GM12872 (cell line): Measurements from ENCODE around the gene SP100.

Experiments used
- TF ChIP-seq, protein P1 (sequence below): IDR thresholded peaks from 3 replicates; pipeline ENCODE4 v1.5.1; 2011; ENCODE audit warnings: low read depth, mild to moderate bottlenecking, low read length, moderate library complexity; ENCODE audit not compliant: insufficient read depth

SP100 gene

DNA sequence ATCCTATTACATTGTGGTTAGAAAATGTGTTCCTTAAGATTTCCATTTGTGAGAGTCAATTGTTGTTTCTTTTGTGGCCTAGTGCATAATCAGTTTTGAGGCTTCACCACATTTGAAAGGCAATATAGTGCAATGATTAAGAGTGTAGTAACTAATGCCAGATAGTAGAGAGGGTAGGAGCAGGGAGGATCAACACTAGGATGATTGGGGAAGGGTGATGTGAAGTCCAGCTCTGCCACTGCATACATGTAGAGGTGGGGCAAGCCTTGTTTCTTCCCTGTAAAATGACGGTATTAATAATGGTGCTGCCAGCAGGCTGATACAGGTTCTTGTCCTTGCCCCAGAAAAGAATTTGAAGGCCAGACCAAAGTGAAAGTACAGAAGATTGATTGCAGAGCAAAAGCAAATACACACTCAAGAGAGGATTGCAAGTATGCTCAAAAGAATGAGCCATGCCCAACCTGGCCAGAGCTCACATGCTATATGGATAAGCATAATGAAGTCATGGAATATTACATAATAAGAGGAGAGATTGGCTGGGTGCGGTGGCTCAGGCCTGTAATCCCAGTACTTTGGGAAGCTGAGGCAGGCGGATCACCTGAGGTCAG, 8.0 kb downstream of the SP100 start:
- TF ChIP-seq, protein P1, sequence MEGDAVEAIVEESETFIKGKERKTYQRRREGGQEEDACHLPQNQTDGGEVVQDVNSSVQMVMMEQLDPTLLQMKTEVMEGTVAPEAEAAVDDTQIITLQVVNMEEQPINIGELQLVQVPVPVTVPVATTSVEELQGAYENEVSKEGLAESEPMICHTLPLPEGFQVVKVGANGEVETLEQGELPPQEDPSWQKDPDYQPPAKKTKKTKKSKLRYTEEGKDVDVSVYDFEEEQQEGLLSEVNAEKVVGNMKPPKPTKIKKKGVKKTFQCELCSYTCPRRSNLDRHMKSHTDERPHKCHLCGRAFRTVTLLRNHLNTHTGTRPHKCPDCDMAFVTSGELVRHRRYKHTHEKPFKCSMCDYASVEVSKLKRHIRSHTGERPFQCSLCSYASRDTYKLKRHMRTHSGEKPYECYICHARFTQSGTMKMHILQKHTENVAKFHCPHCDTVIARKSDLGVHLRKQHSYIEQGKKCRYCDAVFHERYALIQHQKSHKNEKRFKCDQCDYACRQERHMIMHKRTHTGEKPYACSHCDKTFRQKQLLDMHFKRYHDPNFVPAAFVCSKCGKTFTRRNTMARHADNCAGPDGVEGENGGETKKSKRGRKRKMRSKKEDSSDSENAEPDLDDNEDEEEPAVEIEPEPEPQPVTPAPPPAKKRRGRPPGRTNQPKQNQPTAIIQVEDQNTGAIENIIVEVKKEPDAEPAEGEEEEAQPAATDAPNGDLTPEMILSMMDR, result no peak

DNA sequence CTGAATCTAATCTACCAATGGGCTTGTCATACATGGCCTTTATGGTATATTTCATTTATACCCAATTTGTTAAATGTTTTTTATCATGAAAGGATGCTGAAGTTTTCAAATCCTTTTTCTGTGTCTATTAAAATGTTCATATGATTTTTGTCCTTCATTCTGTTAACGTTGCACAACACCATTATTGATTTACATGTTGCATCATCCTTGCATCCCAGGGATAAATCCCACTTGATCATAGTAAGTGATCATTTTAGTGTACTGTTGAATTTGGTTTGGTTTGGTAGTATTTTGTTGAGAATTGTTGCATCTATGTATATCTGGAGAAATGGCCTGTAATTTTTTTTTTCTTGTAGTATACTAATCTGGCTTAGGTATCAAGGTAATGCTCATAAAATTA, 9.4 kb downstream of the SP100 start:
- TF ChIP-seq, protein P1, result no peak

DNA sequence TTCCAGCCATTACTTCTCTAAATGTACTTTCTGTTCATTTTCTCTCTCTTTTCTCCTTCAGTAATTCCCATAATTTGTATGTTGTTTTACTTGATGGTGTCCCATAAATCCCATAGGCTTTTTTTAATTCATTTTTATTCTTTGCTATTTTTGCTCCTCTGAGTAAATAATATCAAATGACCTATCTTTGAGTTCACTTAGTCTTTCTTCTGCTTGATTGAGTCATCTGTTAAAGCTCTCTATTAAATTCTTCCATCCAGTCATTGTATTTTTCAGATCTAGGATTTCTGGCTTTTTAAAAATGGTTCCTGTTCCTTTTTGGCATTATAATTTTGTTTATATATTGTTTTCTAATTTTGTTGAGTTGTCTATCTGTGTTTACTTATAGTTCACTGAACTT, 13.5 kb downstream of the SP100 start:
- TF ChIP-seq, protein P1, result no peak

DNA sequence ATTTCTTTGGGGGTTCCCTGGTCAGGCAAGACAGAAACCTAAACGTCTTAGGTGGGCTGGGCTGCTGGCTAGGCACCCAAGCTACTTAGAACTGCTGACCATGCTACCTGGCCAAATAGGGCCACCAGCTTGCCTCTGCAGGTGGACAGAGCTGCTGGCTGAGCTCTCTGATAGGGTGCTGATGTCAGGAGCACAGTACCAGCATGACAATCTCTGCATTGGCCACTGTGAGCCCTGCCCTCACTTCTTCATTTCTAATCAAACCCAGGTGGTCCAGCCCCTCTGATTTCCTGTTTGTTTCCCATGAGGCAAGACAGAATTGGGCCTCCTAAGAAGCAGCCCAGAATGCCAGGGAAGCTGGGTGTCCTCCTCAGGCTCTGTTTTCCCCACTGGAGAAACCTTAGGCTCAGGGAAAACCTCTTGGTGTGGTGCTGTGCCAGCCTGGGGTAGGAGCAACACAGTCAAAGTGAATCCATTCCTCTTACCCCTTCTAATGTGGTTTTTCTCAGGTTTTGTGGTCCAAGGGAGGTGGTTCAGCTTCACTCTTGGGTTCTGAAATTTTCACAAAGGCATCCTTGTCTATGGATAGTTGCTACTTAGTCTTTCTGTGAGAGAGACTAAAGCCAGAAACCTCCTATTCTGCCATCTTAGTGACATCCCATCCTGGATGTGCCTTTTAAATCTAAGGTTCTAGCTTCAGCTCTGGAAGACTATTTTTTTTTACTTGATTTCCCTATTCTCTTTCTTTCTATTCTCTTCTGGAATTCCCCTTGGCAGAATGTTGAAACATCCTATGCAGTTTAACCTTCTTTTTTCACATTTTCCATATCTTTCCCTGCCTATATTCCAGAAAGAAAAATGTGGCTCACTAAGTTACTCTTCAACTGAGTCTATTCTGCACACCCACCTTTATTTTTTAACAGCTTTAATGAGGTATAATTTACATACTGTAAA, 15.2 kb downstream of the SP100 start:
- TF ChIP-seq, protein P1, result no peak

DNA sequence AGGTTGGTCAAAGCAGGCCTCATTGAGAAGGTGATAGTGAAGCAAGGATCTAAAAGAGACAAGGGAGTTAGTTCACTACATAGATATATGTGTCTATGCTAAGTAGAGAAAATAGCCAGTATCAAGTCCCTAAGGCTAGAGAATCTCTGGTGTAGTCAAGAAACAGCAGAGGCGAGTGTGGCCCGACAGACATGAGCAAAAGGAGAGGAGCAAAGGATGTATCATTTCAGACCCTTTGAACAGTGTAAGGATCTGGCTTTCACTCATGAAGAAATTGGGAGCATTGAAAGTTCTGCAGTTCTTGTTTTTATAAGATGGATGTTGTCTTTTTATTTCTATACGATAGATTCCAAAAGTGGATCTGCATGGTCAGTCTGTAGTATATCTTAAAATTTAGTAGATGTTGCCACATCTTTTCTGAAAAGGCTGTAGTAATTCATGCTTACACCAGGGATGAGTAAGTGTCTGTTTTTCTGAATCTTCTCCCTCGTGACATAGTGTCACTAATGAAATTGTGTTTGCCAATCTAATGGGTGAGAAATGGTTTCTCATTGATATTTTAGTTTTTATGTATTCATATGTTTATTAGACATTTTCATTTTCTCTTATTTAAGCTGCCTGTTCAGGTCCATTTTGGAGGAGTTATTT, 18.8 kb downstream of the SP100 start:
- TF ChIP-seq, protein P1, result no peak

DNA sequence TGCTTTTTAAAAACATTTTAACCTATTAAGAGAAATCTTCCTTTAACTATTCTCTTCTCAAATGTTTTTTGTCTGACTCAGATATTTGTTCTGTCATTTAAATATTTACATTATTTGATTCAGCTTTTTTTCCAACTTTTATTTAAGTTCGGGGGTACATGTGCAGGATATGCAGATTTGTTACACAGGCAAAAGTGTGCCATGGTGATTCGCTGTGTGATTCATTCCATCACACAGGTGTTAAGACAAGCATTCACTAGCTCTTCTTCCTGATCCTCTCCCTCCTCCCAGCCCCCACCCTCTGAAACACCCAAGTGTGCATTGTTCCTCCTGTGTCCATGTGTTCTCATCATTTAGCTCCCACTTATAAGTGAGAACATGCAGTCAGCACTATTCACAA, 19.4 kb downstream of the SP100 start:
- TF ChIP-seq, protein P1, result no peak

DNA sequence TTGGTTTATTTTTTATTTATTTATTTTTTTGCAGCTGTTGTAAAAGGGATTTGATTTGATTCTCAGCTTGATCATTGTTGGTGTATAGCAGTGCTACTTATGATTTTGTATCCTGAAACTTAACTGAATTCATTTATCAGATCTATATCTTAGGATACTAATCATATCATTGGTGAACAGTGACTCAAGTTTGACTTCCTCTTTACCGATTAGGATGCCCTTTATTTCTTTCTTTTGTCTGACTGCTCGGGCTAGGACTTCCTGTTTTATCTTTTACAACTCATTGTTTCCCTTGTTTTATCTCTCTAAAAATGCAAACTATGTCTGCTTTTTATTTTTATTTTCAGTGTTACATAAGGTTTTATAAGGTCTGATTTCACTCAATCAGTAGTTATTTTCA, 23.6 kb downstream of the SP100 start:
- TF ChIP-seq, protein P1, result no peak
